ENCODE results near the gene ZNF554.
"Not testable (repeated sequence)": the region's sequence is repeated elsewhere in the genome, so short reads cannot be mapped to it uniquely, and the experiment has no call there.

Gene ZNF554

DNA sequence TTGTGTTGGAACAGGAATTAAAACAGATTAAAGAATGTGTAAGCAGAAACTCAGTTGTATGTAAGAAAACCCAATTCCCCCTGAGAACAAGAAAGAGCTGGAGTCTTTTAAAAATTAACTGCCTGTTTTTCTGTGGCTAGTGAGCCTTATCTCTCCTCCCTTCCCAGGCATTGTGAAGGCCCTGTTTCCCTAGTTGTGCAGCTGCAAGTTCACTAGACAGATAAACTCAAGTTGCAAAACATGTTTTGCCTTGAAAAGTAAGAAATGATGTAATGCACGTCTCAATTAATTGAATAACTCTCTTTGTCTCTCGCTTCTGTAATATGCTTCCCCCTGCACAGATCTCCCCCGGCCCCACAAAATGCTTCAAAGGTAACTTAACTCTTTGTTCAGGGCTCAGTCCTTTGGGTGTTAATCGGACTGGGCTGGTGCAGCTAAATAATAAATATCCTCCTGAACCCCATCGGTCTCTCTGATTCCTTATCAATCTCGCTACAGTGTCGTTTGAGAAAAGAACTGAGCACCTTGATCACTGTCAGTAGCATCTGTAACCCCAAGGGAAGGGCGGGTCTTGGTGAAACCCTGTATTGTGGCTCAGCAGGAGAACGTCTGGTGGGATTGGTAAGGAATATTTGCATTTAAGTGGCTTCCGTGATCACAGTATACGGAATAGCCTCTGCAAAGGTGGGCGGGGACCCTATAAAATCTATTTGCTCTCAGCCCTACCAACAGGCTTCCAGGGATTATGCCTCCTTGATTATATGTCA is 45.8 kb downstream of the ZNF554 start:
- no peak for DNase-seq (ENCODE audit: low read depth, low spot score)

DNA sequence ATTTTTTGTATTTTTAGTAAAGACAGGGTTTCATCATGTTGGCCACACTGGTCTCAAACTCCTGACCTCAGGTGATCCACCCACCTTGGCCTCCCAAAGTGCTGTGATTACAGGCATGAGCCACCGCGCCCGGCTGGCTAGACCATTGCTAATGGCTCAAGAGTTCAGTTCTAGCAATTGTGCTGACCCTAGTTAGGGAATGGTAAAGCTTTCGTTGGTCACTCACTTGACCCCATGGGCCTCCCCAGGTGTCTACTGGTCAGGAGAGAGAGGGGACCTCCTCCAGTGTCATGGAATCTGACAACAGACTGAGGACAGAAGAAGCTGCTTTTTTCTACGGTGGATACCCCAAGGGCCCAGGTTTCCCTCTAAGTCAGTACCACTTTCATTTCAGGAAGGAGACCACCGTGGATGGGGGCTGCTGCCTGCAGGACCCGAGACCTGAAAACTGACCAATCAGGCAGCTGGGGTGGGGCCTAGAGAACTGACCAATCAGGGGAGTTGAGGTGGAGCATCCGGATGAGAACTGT is 46.9 kb downstream of the ZNF554 start:
- Histone ChIP-seq H3K9ac (ENCODE audit: insufficient read length, low read depth) (no peak overlapping the region), H3K9me3 (ENCODE audit: insufficient read depth, low read length) (peaks cover 16% of the 10 kb centered on the region; the same call in 1 of the 2 replicates), H3K27me3 (ENCODE audit: insufficient read depth, insufficient read length) (no peaks in the 10 kb centered on the region), H3K4me1 (ENCODE audit: insufficient read depth, insufficient read length) (no peaks in the 10 kb centered on the region), H3K4me3 (ENCODE audit: insufficient read length, low read depth) (no peak overlapping the region), H3K36me3 (ENCODE audit: insufficient read depth, insufficient read length, low read length) (no peaks in the 10 kb centered on the region)
- TF ChIP-seq SUZ12 (IDR thresholded peaks at IDR 0.05; ENCODE audit: extremely low read depth, insufficient read depth, insufficient read length) (no peak), ZNF274 (IDR thresholded peaks at IDR 0.05; ENCODE audit: low read depth, low read length) (no peak), YY1 (IDR thresholded peaks at IDR 0.05; ENCODE audit: insufficient read depth, insufficient read length) (no peak)
- DNase-seq (ENCODE audit: low read depth, low spot score), result no peak

More for the DNA sequence above, 45.8 kb downstream of the ZNF554 start:
- TF ChIP-seq SUZ12 (IDR thresholded peaks at IDR 0.05; ENCODE audit: extremely low read depth, insufficient read depth, insufficient read length) (no peak), YY1 (IDR thresholded peaks at IDR 0.05; ENCODE audit: insufficient read depth, insufficient read length) (no peak), ZNF274 (IDR thresholded peaks at IDR 0.05; ENCODE audit: low read depth, low read length) (no peak)
- H3K36me3 ChIP-seq (ENCODE audit: insufficient read depth, insufficient read length, low read length), result no peaks in the 10 kb centered on the region
- no peaks in the 10 kb centered on the region for H3K27me3 ChIP-seq (ENCODE audit: insufficient read depth, insufficient read length)
- H3K4me3 ChIP-seq (ENCODE audit: insufficient read length, low read depth), result no peak overlapping the region
- peaks cover 9% of the 10 kb centered on the region; the same call in 1 of the 2 replicates for H3K9me3 ChIP-seq (ENCODE audit: insufficient read depth, low read length)
- no peak overlapping the region for H3K9ac ChIP-seq (ENCODE audit: insufficient read length, low read depth)
- no peaks in the 10 kb centered on the region for H3K4me1 ChIP-seq (ENCODE audit: insufficient read depth, insufficient read length)

DNA sequence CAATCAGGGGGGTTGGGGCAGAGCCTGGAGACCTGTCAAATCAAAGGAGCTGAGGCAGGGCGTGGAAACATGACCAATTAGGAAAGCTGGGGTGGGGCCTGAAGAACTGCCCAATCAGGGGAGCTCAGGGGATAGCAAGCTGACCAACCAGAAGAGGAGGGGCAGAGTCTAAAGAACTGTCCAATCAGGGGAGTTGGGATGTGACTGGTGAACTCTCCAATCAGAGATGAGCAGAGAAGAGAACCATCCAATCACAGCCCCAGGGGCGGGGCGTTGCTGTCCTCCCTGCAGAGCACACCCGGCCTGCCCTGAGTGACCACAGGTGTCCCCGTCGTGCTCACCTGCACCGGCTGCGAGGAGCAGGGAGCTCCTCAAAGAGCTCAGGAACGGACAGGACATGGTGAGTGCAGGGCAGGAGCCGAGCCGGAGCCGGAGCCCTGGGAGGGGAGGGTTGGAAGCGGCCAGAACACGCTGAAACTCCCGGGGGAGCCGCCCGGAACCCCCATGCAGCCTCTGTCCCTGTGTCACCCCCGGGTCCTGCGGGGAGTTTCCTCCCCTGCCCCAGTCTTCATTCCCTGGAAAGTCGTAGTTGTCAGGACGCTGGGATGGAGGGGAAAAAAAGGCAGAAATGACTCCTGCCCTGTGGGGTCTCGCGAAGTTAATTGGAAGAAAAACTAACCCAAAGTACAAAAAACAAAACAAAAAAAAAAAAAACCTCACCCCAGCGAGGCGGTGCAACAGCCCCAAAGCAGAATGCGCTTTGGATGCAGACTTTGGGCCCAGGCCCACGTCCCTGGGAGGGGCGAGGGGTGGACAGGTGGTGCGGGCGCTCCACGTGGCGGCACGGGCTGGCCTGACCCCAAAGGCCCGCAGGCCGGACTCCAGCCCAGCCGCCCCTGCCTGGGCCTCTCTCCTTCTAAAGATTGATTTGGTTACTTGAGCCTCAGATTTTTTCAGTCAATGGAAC is 47.6 kb downstream of the ZNF554 start, which contains the start of gene ZNF556:
Gene ZNF556 (plus strand): TSS at position 311 of the 967 bp plus-strand sequence. CDS start 87 bp downstream, at position 398.
- TF ChIP-seq SUZ12 (IDR thresholded peaks at IDR 0.05; ENCODE audit: extremely low read depth, insufficient read depth, insufficient read length), result no peak
- TF ChIP-seq ZNF274 (IDR thresholded peaks at IDR 0.05; ENCODE audit: low read depth, low read length), result no peak
- no peak for TF ChIP-seq YY1 (IDR thresholded peaks at IDR 0.05; ENCODE audit: insufficient read depth, insufficient read length)
- Histone ChIP-seq H3K4me1 (ENCODE audit: insufficient read depth, insufficient read length) (no peaks in the 10 kb centered on the region), H3K9ac (ENCODE audit: insufficient read length, low read depth) (no peak within 1 kb of the TSS), H3K4me3 (ENCODE audit: insufficient read length, low read depth) (no peak within 1 kb of the TSS), H3K9me3 (ENCODE audit: insufficient read depth, low read length) (peaks cover 20% of the 10 kb centered on the region; the same call in 1 of the 2 replicates), H3K27me3 (ENCODE audit: insufficient read depth, insufficient read length) (no peaks in the 10 kb centered on the region), H3K36me3 (ENCODE audit: insufficient read depth, insufficient read length, low read length) (no peaks in the 10 kb centered on the region)
- no peak for DNase-seq (ENCODE audit: low read depth, low spot score)

GRCh38 chr19:2869618-2870017 is 50.0 kb downstream of the ZNF554 start:
- TF ChIP-seq YY1 (IDR thresholded peaks at IDR 0.05; ENCODE audit: insufficient read depth, insufficient read length) (no peak), ZNF274 (IDR thresholded peaks at IDR 0.05; ENCODE audit: low read depth, low read length) (no peak), SUZ12 (IDR thresholded peaks at IDR 0.05; ENCODE audit: extremely low read depth, insufficient read depth, insufficient read length) (no peak)

GRCh38 chr19:2872175-2872574 is 52.5 kb downstream of the ZNF554 start:
- not testable (repeated sequence) for H3K36me3 ChIP-seq (ENCODE audit: insufficient read depth, insufficient read length, low read length); H3K4me3 ChIP-seq (ENCODE audit: insufficient read length, low read depth); DNase-seq (ENCODE audit: low read depth, low spot score); H3K9ac ChIP-seq (ENCODE audit: insufficient read length, low read depth); H3K27me3 ChIP-seq (ENCODE audit: insufficient read depth, insufficient read length); H3K4me1 ChIP-seq (ENCODE audit: insufficient read depth, insufficient read length)
- peaks cover 26% of the 10 kb centered on the region for H3K9me3 ChIP-seq (ENCODE audit: insufficient read depth, low read length)

More at GRCh38 chr19:2869618-2870017, 50.0 kb downstream of the ZNF554 start:
- H3K36me3 ChIP-seq (ENCODE audit: insufficient read depth, insufficient read length, low read length), result no peaks in the 10 kb centered on the region
- H3K27me3 ChIP-seq (ENCODE audit: insufficient read depth, insufficient read length), result no peaks in the 10 kb centered on the region
- H3K4me1 ChIP-seq (ENCODE audit: insufficient read depth, insufficient read length), result no peaks in the 10 kb centered on the region
- no peak overlapping the region for H3K9ac ChIP-seq (ENCODE audit: insufficient read length, low read depth)
- DNase-seq (ENCODE audit: low read depth, low spot score), result no peak
- peaks cover 20% of the 10 kb centered on the region; the same call in 1 of the 2 replicates for H3K9me3 ChIP-seq (ENCODE audit: insufficient read depth, low read length)
- H3K4me3 ChIP-seq (ENCODE audit: insufficient read length, low read depth), result no peak overlapping the region

DNA sequence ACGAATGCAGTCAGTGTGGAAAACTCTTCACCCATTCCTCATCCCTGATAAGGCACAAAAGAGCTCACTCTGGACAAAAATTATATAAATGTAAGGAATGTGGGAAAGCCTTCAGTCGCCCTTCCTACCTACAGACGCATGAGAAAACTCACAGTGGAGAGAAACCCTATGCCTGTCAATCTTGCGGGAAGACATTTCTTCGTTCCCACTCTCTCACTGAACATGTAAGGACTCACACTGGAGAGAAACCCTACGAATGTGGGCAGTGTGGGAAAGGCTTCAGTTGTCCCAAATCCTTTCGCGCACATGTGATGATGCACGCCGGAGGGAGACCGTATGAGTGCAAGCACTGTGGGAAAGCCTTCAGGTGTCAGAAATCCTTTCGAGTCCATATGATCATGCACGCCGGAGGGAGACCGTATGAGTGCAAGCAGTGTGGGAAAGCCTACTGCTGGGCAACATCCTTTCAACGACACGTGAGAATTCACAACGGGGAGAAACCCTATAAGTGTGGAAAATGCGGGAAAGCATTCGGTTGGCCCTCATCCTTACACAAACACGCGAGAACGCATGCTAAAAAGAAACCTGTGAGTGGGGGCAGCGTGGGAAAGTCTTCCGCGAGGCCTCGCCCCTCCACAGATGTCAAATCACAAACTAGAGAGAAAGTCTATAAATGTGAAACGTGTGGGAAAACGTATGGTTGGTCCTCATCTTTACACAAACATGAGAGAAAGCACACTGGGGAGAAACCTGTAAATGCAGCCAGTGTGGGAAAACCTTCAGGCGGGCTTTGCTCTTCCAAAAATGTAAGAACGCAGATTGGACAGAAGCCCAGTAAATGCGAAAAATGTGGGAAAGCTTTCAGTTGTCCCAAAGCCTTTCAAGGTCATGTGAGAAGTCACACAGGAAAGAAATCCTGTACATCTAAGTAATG is 58.0 kb downstream of the ZNF554 start:
- H3K4me1 ChIP-seq (ENCODE audit: insufficient read depth, insufficient read length), result no peaks in the 10 kb centered on the region
- no peaks in the 10 kb centered on the region for H3K27me3 ChIP-seq (ENCODE audit: insufficient read depth, insufficient read length)
- H3K9ac ChIP-seq (ENCODE audit: insufficient read length, low read depth), result no peak overlapping the region
- DNase-seq (ENCODE audit: low read depth, low spot score), result no peak
- H3K4me3 ChIP-seq (ENCODE audit: insufficient read length, low read depth), result no peak overlapping the region
- H3K36me3 ChIP-seq (ENCODE audit: insufficient read depth, insufficient read length, low read length), result no peaks in the 10 kb centered on the region
- TF ChIP-seq YY1 (IDR thresholded peaks at IDR 0.05; ENCODE audit: insufficient read depth, insufficient read length) (no peak), SUZ12 (IDR thresholded peaks at IDR 0.05; ENCODE audit: extremely low read depth, insufficient read depth, insufficient read length) (no peak), ZNF274 (IDR thresholded peaks at IDR 0.05; ENCODE audit: low read depth, low read length) (no peak)
- peaks cover 40% of the 10 kb centered on the region for H3K9me3 ChIP-seq (ENCODE audit: insufficient read depth, low read length)

All from NT2/D1 (cell line).